Panc1 (cell line): ENCODE measurements around the gene EBP. TPM values are rescaled to one million over a fixed set of nuclear protein-coding genes. Genes with fewer than 3 reads are reported as not detected.
"Not testable (repeated sequence)": the region's sequence is repeated elsewhere in the genome, so short reads cannot be mapped to it uniquely, and the experiment has no call there.

ENCODE experiments used
- ATAC-seq: fragments of 200-7000 bp; cut with Tn5 transposase; 2 replicates; pipeline ENCODE4 v1.9.1; 2020; ENCODE audit warnings: mild to moderate bottlenecking, moderate library complexity
- BruUV-seq: library from RNA; stranded (reverse); fragments of 400-500 nt; replicated peaks from 2 replicates; lab custom pipeline; 2021; lab: Mats Ljungman, UMichigan
- CTCF ChIA-PET: fragments of 300-600 bp; sonication (Branson Sonifier 250); formaldehyde crosslinking; loops from one replicate; lab custom pipeline; 2022; ENCODE audit warnings: antibody characterized with exemption; lab: Charles Lee
- POLR2A ChIA-PET: fragments of 300-600 bp; sonication (Branson Sonifier 250); formaldehyde crosslinking; loops from one replicate; lab custom pipeline; 2022; ENCODE audit warnings: antibody characterized with exemption; lab: Charles Lee
- DNase-seq: peaks from one replicate; pipeline ENCODE4 v3.0.0-alpha.2; 2010; ENCODE audit warnings: low read depth, low spot score
- H3K27ac ChIP-seq: 2 replicates; pipeline ENCODE4 v1.5.1; 2011; ENCODE audit warnings: mild to moderate bottlenecking, low read length, inconsistent platforms
- H3K27me3 ChIP-seq: fragments of 200-500 bp; sonication (Bioruptor generic); 2 replicates; pipeline ENCODE4 v1.6.0; 2014; ENCODE audit warnings: low read length, inconsistent platforms; ENCODE audit not compliant: control insufficient read depth, insufficient read depth
- H3K36me3 ChIP-seq: fragments of 200-500 bp; sonication (Bioruptor generic); 2 replicates; pipeline ENCODE4 v1.5.1; 2014; ENCODE audit warnings: inconsistent platforms, mild to moderate bottlenecking, low read length, moderate library complexity; ENCODE audit not compliant: control insufficient read depth, insufficient read depth
- H3K4me1 ChIP-seq: 2 replicates; pipeline ENCODE4 v1.5.1; 2011; ENCODE audit warnings: inconsistent platforms, mild to moderate bottlenecking, low read length, moderate library complexity; ENCODE audit not compliant: control insufficient read depth, insufficient read depth
- H3K4me3 ChIP-seq, 2 experiments: 2 replicates each; pipeline ENCODE4 v1.5.1; 2011 to 2012; ENCODE audit warnings: low read depth in 2 of 2, low read length in 2 of 2, mild to moderate bottlenecking in 2 of 2, inconsistent platforms in 1 of 2, moderate library complexity in 1 of 2
- H3K9me3 ChIP-seq: fragments of 200-500 bp; sonication (Bioruptor generic); 2 replicates; pipeline ENCODE4 v1.5.1; 2014; ENCODE audit warnings: low read depth, mild to moderate bottlenecking, inconsistent platforms, low read length, moderate library complexity; ENCODE audit not compliant: control insufficient read depth, insufficient read depth
- CTCF ChIP-seq: fragments of 450-650 bp; IDR thresholded peaks from 2 replicates; pipeline ENCODE4 v1.5.1; 2017; ENCODE audit warnings: mild to moderate bottlenecking
- POLR2AphosphoS5 ChIP-seq: IDR thresholded peaks from 2 replicates; pipeline ENCODE4 v1.6.1; 2012; ENCODE audit warnings: mild to moderate bottlenecking, low read depth, low read length, moderate library complexity
- REST ChIP-seq, 2 experiments: IDR thresholded peaks; 2 replicates each; pipeline ENCODE4 v1.6.1; 2011 to 2012; ENCODE audit warnings: low read depth in 2 of 2, control low read depth in 1 of 2, low read length in 1 of 2, mild to moderate bottlenecking in 1 of 2, moderate library complexity in 1 of 2; ENCODE audit not compliant: insufficient read depth in 1 of 2
- SIN3A ChIP-seq: IDR thresholded peaks from 2 replicates; pipeline ENCODE4 v1.6.1; 2012; ENCODE audit warnings: low read depth, mild to moderate bottlenecking, low read length, moderate library complexity, borderline replicate concordance; ENCODE audit not compliant: insufficient read depth
- TCF7L2 ChIP-seq: IDR thresholded peaks from 2 replicates; pipeline ENCODE4 v1.6.1; 2011; ENCODE audit warnings: mild to moderate bottlenecking, low read depth, low read length, inconsistent platforms
- in situ Hi-C: cut with HindIII; loops from 2 replicates; pipeline ENCODE4 v1.10.0; 2016; ENCODE audit warnings: low sequenced_read_pairs, low pct_unique_long_range_greater_than_20kb
- intact Hi-C: fragments of 100-400 bp; cut with micrococcal nuclease; formaldehyde crosslinking; loops from one replicate; pipeline ENCODE4 v1.10.0; 2022; ENCODE audit not compliant: unreplicated experiment
- total RNA-seq: library from RNA; stranded (reverse); gene quantifications from one replicate; pipeline ENCODE4 v1.2.1, GENCODE V29; 2021; ENCODE audit not compliant: unreplicated experiment

EBP gene
- total RNA-seq, 1 experiment from 2014 or later, result 157 TPM

- Histone ChIP-seq H3K27me3 (no peaks in the 10 kb centered on the region), H3K36me3 (peaks cover 2% of the 10 kb centered on the region; the same call in 1 of the 2 replicates), H3K9me3 (no peaks in the 10 kb centered on the region), H3K27ac (no peak overlapping the region), H3K4me1 (no peaks in the 10 kb centered on the region), H3K4me3 (no peak overlapping the region)
- in situ Hi-C loops, result no loop called here
- BruUV-seq, result no TSS peak
- ATAC-seq (no peak), DNase-seq (no peak)
- intact Hi-C loops, result no loop called here
- TF ChIP-seq POLR2AphosphoS5, result no peak
- TF ChIP-seq CTCF, result no peak
- CTCF ChIA-PET, result no interaction called here
- POLR2A ChIA-PET, result no interaction called here
These were observed 27.3 kb downstream of the EBP start for GRCh38 chrX:48548871-48549270.

GRCh38 chrX:48555731-48556325, 34.2 kb downstream of the EBP start:
- in situ Hi-C loops, result not testable (repeated sequence)

GRCh38 chrX:48558271-48558670, 36.7 kb downstream of the EBP start:
- intact Hi-C loops (no loop called here), in situ Hi-C loops (no loop called here)
- Histone ChIP-seq H3K4me1 (no peaks in the 10 kb centered on the region), H3K36me3 (0 out of 2 replicates have a peak, but pooled peaks cover 3% of the 10 kb centered on the region), H3K9me3 (no peaks in the 10 kb centered on the region), H3K27ac (no peak overlapping the region), H3K27me3 (no peaks in the 10 kb centered on the region), H3K4me3 (no peak overlapping the region)
- ChIA-PET POLR2A (no interaction called here), CTCF (no interaction called here)
- no TSS peak for BruUV-seq
- no peak for TF ChIP-seq POLR2AphosphoS5
- no peak for TF ChIP-seq TCF7L2
- TF ChIP-seq CTCF, result no peak
- no peak for TF ChIP-seq REST (IDR thresholded peaks at IDR 0.05; ENCODE audit: insufficient read depth in 1 of 2, low read depth in 2 of 2, low read length in 1 of 2)
- TF ChIP-seq SIN3A, result no peak
- DNase-seq, result no peak
- peak; percentile 91 for ATAC-seq

More at GRCh38 chrX:48555731-48556325, 34.2 kb downstream of the EBP start:
- CTCF ChIA-PET, DNase-seq, POLR2A ChIA-PET, H3K4me1 ChIP-seq, H3K4me3 ChIP-seq, intact Hi-C loops, BruUV-seq, H3K27ac ChIP-seq, H3K9me3 ChIP-seq, H3K27me3 ChIP-seq, ATAC-seq, H3K36me3 ChIP-seq: not testable (repeated sequence)
